ENCODE results near the gene CBY2. TPM values are rescaled to one million over a fixed set of nuclear protein-coding genes. Genes with fewer than 3 reads are reported as not detected.

The CBY2 gene
- total and polyA plus RNA-seq, 8 donors = not detected

- WGBS, 5 donors = 78 to 90% (median 89%) methylated on average over 4 of the region's 4 CpGs
- no peaks in the 10 kb centered on the region for H3K4me1 ChIP-seq
- no peaks in the 10 kb centered on the region for H3K36me3 ChIP-seq
- TF ChIP-seq EP300 (IDR thresholded peaks at IDR 0.05) = no peak
- TF ChIP-seq POLR2AphosphoS5 (IDR thresholded peaks at IDR 0.05) = no peak
- TF ChIP-seq POLR2A (IDR thresholded peaks at IDR 0.05) = no peak
- TF ChIP-seq CTCF (IDR thresholded peaks at IDR 0.05) = no peak
- H3K9me3 ChIP-seq = peaks cover 0 to 7% (median 0%) of the 10 kb centered on the region in 4 donors
- no peak overlapping the region for H3K27ac ChIP-seq
- no peak overlapping the region for H3K4me3 ChIP-seq
- intact Hi-C loops (cut with DNase I; ENCODE audit: low total_unique reads) = no loop called here
- DNase-seq = no peak
- H3K27me3 ChIP-seq = no peaks in the 10 kb centered on the region
Observed at GRCh38 chr13:45688577-45688976, 13.5 kb upstream of the CBY2 start.

- no peak for DNase-seq
- no peak for TF ChIP-seq EP300 (IDR thresholded peaks at IDR 0.05)
- no peak for TF ChIP-seq CTCF (IDR thresholded peaks at IDR 0.05)
- TF ChIP-seq POLR2A (IDR thresholded peaks at IDR 0.05) = no peak
- TF ChIP-seq POLR2AphosphoS5 (IDR thresholded peaks at IDR 0.05) = no peak
- H3K27ac ChIP-seq = no peak overlapping the region
- H3K27me3 ChIP-seq = no peaks in the 10 kb centered on the region
- intact Hi-C loops (cut with DNase I; ENCODE audit: low total_unique reads) = no loop called here
- peaks cover 0 to 7% (median 0%) of the 10 kb centered on the region in 4 donors for H3K9me3 ChIP-seq
- H3K4me1 ChIP-seq = no peaks in the 10 kb centered on the region
- no peaks in the 10 kb centered on the region for H3K36me3 ChIP-seq
- no peak overlapping the region for H3K4me3 ChIP-seq
- 38 to 67% (median 52%) methylated on average over 2 of the region's 2 CpGs for WGBS, 5 donors
Observed at GRCh38 chr13:45690636-45691035, 11.5 kb upstream of the CBY2 start.

GRCh38 chr13:45691251-45691650 is 10.9 kb upstream of the CBY2 start:
- no peak for TF ChIP-seq CTCF (IDR thresholded peaks at IDR 0.05)
- no peak for TF ChIP-seq EP300 (IDR thresholded peaks at IDR 0.05)
- no peak for TF ChIP-seq POLR2A (IDR thresholded peaks at IDR 0.05)
- no peak for TF ChIP-seq POLR2AphosphoS5 (IDR thresholded peaks at IDR 0.05)
- no peak overlapping the region for H3K4me3 ChIP-seq
- H3K36me3 ChIP-seq = no peaks in the 10 kb centered on the region
- intact Hi-C loops (cut with DNase I; ENCODE audit: low total_unique reads) = no loop called here
- H3K4me1 ChIP-seq = no peaks in the 10 kb centered on the region
- H3K9me3 ChIP-seq = peaks cover 0 to 7% (median 0%) of the 10 kb centered on the region in 4 donors
- no peak overlapping the region for H3K27ac ChIP-seq
- H3K27me3 ChIP-seq = no peaks in the 10 kb centered on the region
- no peak for DNase-seq
- 77 to 96% (median 86%) methylated on average over 4 of the region's 4 CpGs for WGBS, 5 donors

- no peak overlapping the region for H3K27ac ChIP-seq
- H3K4me1 ChIP-seq = no peaks in the 10 kb centered on the region
- no peak for DNase-seq
- no peak overlapping the region for H3K4me3 ChIP-seq
- intact Hi-C loops (cut with DNase I; ENCODE audit: low total_unique reads) = no loop called here
- no peaks in the 10 kb centered on the region for H3K36me3 ChIP-seq
- H3K27me3 ChIP-seq = no peaks in the 10 kb centered on the region
- 37 to 52% (median 41%) methylated on average over 1 of the region's 1 CpG for WGBS, 5 donors
- no peak for TF ChIP-seq EP300 (IDR thresholded peaks at IDR 0.05)
- no peak for TF ChIP-seq POLR2AphosphoS5 (IDR thresholded peaks at IDR 0.05)
- no peak for TF ChIP-seq POLR2A (IDR thresholded peaks at IDR 0.05)
- no peak for TF ChIP-seq CTCF (IDR thresholded peaks at IDR 0.05)
- H3K9me3 ChIP-seq = peaks cover 0 to 7% (median 0%) of the 10 kb centered on the region in 4 donors
Observed at GRCh38 chr13:45691667-45692066, 10.5 kb upstream of the CBY2 start.

Data from stomach (tissue), 9 donors.